IPS DF 6.9 (cell line): ENCODE data around the gene FZD1.

Experiments used
- DNase-seq: peaks from one replicate; pipeline ENCODE4 v3.0.0-alpha.2; 2013; ENCODE audit warnings: low read depth, low spot score
- H3K27ac ChIP-seq: one replicate; pipeline ENCODE4 v1.5.1; 2013; ENCODE audit warnings: low read length, control low read depth
- H3K27me3 ChIP-seq: 2 replicates; pipeline ENCODE4 v1.6.1; 2013; ENCODE audit warnings: mild to moderate bottlenecking, low read length; ENCODE audit not compliant: control insufficient read depth, insufficient read depth
- H3K36me3 ChIP-seq: 2 replicates; pipeline ENCODE4 v1.6.1; 2013; ENCODE audit warnings: low read length; ENCODE audit not compliant: control insufficient read depth, insufficient read depth
- H3K4me1 ChIP-seq: 2 replicates; pipeline ENCODE4 v1.6.1; 2013; ENCODE audit warnings: low read length; ENCODE audit not compliant: control insufficient read depth, insufficient read depth
- H3K4me3 ChIP-seq: 2 replicates; pipeline ENCODE4 v1.5.1; 2013; ENCODE audit warnings: mild to moderate bottlenecking, low read length
- H3K9me3 ChIP-seq: 2 replicates; pipeline ENCODE4 v1.6.1; 2013; ENCODE audit warnings: low read length, inconsistent platforms; ENCODE audit not compliant: control insufficient read depth, insufficient read depth
- WGBS: extraction: QIAGEN DNeasy Blood & Tissue Kit; methylation state at CpG from one replicate; pipeline ENCODE4 v1.1.7; 2013; ENCODE audit warnings: mixed read lengths, missing lambda C conversion rate; ENCODE audit not compliant: insufficient read length, insufficient coverage; 5-methylcytosine and 5-hydroxymethylcytosine counted together

The FZD1 gene

GRCh38 chr7:91286432-91286831 is 22.2 kb downstream of the FZD1 start:
- no peak for DNase-seq
- Histone ChIP-seq H3K4me3 (no peak overlapping the region), H3K27me3 (peaks cover 2% of the 10 kb centered on the region; the same call in 1 of the 2 replicates), H3K9me3 (no peaks in the 10 kb centered on the region), H3K36me3 (no peaks in the 10 kb centered on the region), H3K4me1 (peaks cover 1% of the 10 kb centered on the region; the same call in 1 of the 2 replicates), H3K27ac (no peak overlapping the region)
- no CpG with 5 or more reads among the region's 6 CpGs for WGBS

GRCh38 chr7:91287371-91288084 is 23.3 kb downstream of the FZD1 start:
- no peak overlapping the region for H3K4me3 ChIP-seq
- H3K4me1 ChIP-seq, result peaks cover 1% of the 10 kb centered on the region; the same call in 1 of the 2 replicates
- WGBS, result no CpG with 5 or more reads among the region's 4 CpGs
- H3K27me3 ChIP-seq, result peaks cover 2% of the 10 kb centered on the region; the same call in 1 of the 2 replicates
- H3K9me3 ChIP-seq, result no peaks in the 10 kb centered on the region
- no peak for DNase-seq
- H3K36me3 ChIP-seq, result no peaks in the 10 kb centered on the region
- H3K27ac ChIP-seq, result no peak overlapping the region

- H3K4me3 ChIP-seq, result no peak overlapping the region
- no peak for DNase-seq
- H3K27me3 ChIP-seq, result peaks cover 2% of the 10 kb centered on the region; the same call in 1 of the 2 replicates
- peaks cover 1% of the 10 kb centered on the region; the same call in 1 of the 2 replicates for H3K4me1 ChIP-seq
- no peak overlapping the region for H3K27ac ChIP-seq
- no peaks in the 10 kb centered on the region for H3K36me3 ChIP-seq
- H3K9me3 ChIP-seq, result no peaks in the 10 kb centered on the region
- no CpG with 5 or more reads among the region's 3 CpGs for WGBS
Measured at GRCh38 chr7:91288208-91288824, 24.1 kb downstream of the FZD1 start.

- no CpG with 5 or more reads among the region's 5 CpGs for WGBS
- Histone ChIP-seq H3K9me3 (no peaks in the 10 kb centered on the region), H3K27me3 (peaks cover 2% of the 10 kb centered on the region; the same call in 1 of the 2 replicates), H3K4me3 (no peak overlapping the region), H3K4me1 (peaks cover 1% of the 10 kb centered on the region; the same call in 1 of the 2 replicates), H3K36me3 (no peaks in the 10 kb centered on the region), H3K27ac (no peak overlapping the region)
- no peak for DNase-seq
Measured at GRCh38 chr7:91289633-91290254, 25.5 kb downstream of the FZD1 start.

- H3K4me1 ChIP-seq, result peaks cover 1% of the 10 kb centered on the region; the same call in 1 of the 2 replicates
- no CpG with 5 or more reads among the region's 5 CpGs for WGBS
Measured at GRCh38 chr7:91291302-91291701, 27.1 kb downstream of the FZD1 start.

GRCh38 chr7:91291902-91292301 is 27.7 kb downstream of the FZD1 start:
- H3K27ac ChIP-seq, result no peak overlapping the region
- H3K36me3 ChIP-seq, result no peaks in the 10 kb centered on the region
- H3K9me3 ChIP-seq, result no peaks in the 10 kb centered on the region
- no CpG with 5 or more reads among the region's 1 CpG for WGBS
- H3K4me3 ChIP-seq, result no peak overlapping the region
- DNase-seq, result no peak
- H3K27me3 ChIP-seq, result no peaks in the 10 kb centered on the region
- H3K4me1 ChIP-seq, result no peaks in the 10 kb centered on the region

More at GRCh38 chr7:91291302-91291701, 27.1 kb downstream of the FZD1 start:
- DNase-seq, result no peak
- Histone ChIP-seq H3K9me3 (no peaks in the 10 kb centered on the region), H3K27me3 (peaks cover 2% of the 10 kb centered on the region; the same call in 1 of the 2 replicates), H3K4me3 (no peak overlapping the region), H3K36me3 (no peaks in the 10 kb centered on the region), H3K27ac (no peak overlapping the region)

- Histone ChIP-seq H3K9me3 (no peaks in the 10 kb centered on the region), H3K27me3 (no peaks in the 10 kb centered on the region), H3K36me3 (no peaks in the 10 kb centered on the region), H3K4me3 (no peak overlapping the region), H3K27ac (no peak overlapping the region), H3K4me1 (no peaks in the 10 kb centered on the region)
- no peak for DNase-seq
- WGBS, result no CpG with 5 or more reads among the region's 1 CpG
Measured at GRCh38 chr7:91292506-91292905, 28.3 kb downstream of the FZD1 start.

GRCh38 chr7:91293136-91293535 is 28.9 kb downstream of the FZD1 start:
- no CpG with 5 or more reads among the region's 2 CpGs for WGBS
- no peaks in the 10 kb centered on the region for H3K9me3 ChIP-seq
- no peak for DNase-seq
- no peaks in the 10 kb centered on the region for H3K27me3 ChIP-seq
- H3K4me3 ChIP-seq, result no peak overlapping the region
- H3K4me1 ChIP-seq, result no peaks in the 10 kb centered on the region
- no peaks in the 10 kb centered on the region for H3K36me3 ChIP-seq
- H3K27ac ChIP-seq, result no peak overlapping the region

- H3K4me3 ChIP-seq, result no peak overlapping the region
- no CpG with 5 or more reads among the region's 1 CpG for WGBS
- DNase-seq, result no peak
- no peaks in the 10 kb centered on the region for H3K36me3 ChIP-seq
- H3K27me3 ChIP-seq, result no peaks in the 10 kb centered on the region
- H3K27ac ChIP-seq, result no peak overlapping the region
- H3K4me1 ChIP-seq, result no peaks in the 10 kb centered on the region
- no peaks in the 10 kb centered on the region for H3K9me3 ChIP-seq
Measured at GRCh38 chr7:91293840-91294239, 29.6 kb downstream of the FZD1 start.

- no peaks in the 10 kb centered on the region for H3K36me3 ChIP-seq
- no peaks in the 10 kb centered on the region for H3K27me3 ChIP-seq
- WGBS, result no CpG with 5 or more reads among the region's 6 CpGs
- no peaks in the 10 kb centered on the region for H3K9me3 ChIP-seq
- H3K4me1 ChIP-seq, result no peaks in the 10 kb centered on the region
- no peak overlapping the region for H3K27ac ChIP-seq
- no peak for DNase-seq
- no peak overlapping the region for H3K4me3 ChIP-seq
Measured at GRCh38 chr7:91294639-91295220, 30.5 kb downstream of the FZD1 start.
